T-helper 1 cell (primary cell): ENCODE data around the gene TRMT61A.

ENCODE experiments used
- DNase-seq, 5 donors: peaks; one replicate each; pipeline ENCODE4 v3.0.0-alpha.2; 2012 to 2020

TRMT61A gene

DNA sequence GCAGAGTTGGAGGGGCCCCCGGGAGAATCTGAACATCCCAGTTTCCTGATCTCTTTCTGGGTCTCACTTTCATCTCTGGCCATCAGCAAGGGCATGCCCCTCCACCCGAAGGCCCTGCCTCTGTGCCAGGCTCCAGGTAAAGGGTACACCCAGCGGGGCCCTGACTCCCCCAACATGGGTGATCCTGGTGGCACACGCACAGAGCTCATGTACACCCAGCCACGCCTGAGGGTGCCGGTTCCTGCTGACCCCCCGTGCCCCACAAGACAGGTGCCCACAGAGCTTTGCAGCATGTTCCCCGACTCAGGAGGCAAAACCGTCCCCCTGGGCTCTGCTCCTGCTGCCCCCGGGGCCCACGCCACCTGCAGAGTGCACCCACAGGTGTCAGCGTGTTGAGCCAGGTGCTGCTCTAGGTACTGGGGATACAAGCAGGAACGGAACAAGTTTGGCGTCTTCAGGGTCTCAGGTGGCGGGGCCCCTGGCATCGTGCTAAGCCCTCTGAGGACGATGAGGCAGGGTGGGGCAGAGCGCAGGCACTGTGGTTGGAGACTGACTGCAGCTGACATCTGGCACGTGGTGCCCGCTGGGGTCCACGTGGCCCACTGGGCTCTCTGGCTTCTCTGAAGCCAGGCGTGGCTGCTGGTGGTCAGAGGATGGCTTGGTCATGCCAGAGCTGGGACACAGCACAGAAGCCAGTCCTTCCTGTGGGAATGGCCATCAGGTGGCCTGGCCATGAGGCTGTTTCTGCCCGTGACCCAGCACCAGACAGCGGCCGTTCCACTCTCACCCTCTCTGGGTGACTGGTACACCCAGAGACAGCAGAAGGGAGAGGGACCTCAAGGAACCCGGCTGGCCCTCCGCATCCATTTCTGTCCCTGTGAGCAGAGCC is 19.7 kb downstream of the TRMT61A start:
- DNase-seq, result no peak

DNA sequence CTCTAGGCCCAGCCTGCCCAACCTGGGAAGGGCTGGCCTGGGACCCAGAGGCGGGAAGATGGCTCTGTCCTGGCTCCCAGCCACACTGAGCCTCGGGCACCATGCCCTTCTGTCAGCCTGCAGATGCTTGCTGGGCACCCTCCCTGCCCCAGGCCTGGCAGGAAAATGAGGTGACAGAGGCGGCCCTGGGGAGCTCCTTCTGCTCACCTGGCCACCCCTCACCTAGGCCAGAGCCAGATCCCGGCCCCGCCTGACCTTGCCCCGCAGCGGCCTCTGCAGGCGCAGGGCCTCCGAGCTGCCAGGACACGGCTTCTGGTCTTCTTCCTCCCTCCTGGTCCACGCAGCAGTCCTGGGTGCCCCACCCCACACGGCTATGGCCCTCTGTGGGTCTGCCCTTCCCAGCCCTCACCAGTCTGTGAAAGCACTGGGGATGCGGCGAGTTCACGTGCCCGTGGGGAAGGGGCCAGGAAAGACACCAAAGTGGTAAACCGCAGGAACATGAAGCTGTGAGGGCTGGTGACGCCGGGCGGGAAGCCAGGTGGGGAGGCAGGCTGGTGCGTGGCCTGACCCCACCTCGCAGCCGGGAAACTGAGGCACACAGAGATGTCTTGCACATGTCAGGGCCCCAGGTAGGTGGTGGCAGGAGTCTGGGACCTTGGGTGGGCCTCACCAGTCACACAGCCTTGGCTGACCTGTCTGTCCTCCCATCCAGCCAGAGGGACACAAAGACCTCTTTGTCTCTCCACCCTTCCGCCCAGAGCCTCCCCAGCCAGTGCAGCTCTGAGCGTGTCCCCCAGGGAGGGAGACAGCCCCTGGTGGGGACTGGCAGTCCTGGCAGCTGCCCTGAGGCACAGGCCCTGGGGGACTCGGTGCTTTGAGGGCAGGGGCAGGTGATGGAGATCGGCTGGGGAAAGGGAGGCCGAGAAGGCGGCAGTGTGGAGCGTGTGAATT is 20.6 kb downstream of the TRMT61A start:
- no peak for DNase-seq

DNA sequence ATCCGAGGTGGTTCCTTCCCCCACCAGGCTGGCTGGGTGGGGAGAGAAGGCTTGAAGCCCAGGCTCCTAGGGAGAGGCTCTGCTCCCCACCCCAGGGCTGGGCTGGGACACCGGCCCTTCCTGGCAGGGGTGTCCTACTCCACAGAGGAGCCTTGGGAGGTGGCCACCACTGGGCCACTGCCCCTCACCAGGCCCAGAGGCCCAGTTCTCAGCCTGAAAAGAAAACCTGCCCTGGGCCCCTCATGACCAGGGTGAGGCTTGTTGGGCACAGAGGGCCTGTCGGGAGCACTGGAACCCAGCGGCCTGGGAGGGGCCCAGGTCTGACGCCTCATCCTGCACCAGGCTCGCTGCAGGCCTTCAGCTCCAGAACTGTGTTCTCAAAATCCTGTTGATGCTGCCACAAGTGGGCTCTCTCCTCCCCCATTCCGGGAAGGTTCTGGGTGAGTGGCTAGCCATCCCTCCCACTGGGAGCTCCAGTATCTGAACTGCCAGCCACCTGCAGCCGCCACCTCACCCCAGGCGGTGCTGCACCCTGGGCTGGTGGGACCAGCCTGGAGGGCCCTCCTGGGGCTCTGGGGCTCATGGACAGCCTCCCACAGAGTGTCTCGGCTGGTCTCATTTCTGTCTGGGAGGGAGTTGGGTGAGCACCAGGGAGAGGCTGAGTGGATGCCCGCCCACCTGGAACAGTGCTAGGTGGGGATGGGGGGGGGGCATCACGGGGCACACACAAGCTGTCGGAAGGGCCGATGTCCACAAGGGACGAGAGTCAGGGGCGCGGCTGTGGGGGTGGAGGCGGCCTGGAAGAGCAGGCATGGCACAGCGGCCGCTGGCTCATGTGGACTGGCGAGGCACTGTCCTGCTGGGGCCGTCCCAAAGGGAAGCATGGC is 21.7 kb downstream of the TRMT61A start:
- DNase-seq, result no peak

DNA sequence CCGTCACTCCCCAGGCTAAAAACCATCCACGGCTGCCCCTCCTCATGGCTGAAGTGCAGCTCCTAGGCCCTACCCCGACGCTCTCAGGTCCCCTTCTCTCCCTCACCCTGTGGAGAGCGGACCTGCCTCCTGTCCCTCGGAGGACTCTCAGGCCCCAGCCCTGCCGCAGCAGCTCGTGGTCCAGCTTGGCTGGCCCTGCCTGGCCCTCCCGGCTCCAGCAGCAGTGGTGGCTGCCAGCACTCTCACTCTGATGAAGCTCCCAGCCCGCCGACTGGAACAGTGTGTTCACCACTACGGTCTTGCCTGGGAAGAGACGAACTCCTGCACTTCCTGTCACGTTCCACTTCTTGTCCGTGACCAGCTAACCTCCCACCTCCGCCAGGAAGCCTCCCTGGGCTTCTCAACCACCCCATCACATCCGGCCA is 22.4 kb downstream of the TRMT61A start:
- DNase-seq, result no peak

DNA sequence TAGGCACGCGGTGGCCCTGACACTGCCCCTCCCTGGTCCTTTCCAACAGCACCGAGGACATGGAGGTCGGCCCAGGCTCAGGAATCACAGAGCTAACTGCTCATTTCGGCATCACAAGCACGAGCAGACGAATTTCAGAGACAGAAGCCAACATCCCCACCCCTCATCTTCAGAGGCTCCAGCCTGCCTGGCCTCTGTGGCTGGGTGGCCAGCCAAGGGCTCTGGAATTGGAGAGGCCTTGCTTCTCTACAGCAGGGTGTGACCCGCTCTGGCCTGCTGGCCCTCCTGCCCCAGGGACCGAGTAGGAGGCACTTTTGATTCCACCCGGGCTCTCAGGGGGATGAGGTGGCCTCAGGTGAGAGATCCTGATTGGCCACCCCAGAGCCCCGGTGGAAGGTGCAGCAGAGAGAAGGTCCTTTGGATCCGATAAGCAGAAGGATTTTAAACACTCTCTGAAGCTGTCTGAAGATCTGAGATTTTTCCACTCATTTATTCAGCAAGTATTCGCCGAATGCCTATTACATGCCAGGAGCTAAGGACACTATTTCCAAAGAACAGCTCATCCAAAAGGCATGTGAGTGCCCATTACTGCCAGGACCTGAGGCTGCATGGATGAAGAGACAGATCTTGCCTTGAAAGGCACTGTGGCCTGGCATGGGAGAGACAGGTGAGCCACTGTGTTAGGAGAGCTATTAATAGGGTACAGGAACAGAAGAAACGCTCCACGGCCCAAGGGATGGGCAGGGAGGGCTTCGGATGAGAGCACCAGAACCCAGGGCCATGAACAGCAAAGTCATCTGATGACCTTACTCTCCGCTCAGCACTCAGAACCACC is 23.2 kb downstream of the TRMT61A start:
- no peak for DNase-seq

DNA sequence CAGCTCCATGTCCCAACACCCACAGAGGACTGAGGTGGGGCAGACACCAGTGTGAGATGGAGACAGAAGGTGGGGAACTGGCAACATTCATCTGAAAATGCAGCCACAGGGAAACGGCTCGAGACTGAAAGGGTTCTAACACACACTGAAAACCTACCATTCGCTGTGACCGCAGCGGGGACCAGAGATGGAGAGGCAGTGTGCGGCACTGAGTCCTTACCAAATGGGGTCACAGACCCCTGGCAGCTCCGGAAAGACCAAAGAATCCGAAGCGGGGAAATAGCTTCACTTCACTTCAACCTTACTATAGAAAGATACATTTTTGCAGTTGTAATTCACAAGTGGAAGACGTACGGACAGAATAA is 23.8 kb downstream of the TRMT61A start:
- DNase-seq, result no peak

DNA sequence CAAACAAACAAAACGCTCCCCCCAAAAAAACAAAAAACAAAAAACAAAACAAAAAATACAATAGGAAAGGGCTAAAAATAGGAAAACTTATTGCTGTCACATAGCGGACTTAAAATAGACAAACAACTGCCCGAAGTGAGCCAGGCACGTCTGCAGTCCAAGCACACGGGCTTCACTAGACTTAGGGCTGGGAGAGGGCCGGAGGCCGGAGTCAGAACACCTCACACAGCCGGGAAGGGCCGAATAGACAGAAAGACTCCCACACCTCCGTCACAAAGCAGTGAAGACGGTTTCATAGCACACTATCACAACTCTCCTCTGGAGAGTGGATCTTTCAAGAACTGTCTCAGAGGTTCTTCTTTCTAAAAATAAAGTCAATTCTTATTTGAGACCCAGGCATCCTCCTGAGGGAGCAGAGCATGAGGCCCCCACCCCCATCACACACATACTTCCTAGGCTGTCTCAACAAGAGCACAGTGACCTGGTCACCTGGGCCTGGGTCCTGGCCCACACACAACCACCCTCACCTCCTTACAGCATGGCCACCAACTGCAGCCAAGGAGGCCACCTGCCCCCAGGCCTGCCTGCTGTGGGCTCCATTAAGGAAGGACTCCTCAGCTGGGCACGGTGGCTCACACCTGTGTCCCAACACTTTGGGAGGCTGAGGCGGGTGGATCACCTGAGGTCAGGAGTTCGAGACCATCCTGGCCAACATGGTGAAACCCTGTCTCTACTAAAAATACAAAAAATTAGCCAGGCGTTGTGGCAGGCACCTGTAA is 26.8 kb downstream of the TRMT61A start:
- DNase-seq, result no peak

DNA sequence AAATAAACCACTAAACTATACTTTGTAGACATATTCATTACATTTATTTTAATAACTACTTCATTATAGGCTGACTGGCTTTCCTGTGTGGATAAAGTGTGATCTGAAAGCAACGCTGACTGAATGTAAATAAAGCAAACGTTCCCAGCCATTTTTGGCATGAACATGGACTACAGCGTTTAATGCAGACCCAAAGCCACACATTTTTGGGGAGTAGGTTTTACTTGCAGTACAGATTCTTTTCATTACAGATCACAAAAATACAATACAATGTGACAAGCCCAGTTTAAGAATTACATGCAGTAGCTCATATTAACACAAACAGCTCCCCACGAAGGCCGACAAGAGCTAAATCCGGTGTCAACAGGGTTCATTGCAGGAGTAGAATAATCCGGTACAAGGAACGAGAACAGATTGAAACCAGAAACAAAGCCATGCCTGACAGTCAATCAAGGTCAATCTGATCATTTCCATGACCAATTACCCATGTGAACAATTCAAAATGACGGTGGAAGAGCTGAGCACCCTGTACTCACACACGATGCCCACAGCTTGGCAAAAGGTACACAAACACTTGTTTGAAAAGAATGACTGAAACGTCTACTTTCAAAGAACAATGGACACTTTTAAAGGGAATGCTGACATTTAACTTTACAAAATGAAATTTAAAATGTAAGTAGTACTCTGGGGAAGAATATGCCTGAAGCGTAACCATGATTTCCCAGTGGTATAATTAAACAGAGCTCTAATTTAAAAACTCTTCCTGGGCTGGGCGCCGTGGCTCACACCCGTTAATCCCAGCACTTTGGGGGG is 28.2 kb downstream of the TRMT61A start:
- DNase-seq, result no peak

DNA sequence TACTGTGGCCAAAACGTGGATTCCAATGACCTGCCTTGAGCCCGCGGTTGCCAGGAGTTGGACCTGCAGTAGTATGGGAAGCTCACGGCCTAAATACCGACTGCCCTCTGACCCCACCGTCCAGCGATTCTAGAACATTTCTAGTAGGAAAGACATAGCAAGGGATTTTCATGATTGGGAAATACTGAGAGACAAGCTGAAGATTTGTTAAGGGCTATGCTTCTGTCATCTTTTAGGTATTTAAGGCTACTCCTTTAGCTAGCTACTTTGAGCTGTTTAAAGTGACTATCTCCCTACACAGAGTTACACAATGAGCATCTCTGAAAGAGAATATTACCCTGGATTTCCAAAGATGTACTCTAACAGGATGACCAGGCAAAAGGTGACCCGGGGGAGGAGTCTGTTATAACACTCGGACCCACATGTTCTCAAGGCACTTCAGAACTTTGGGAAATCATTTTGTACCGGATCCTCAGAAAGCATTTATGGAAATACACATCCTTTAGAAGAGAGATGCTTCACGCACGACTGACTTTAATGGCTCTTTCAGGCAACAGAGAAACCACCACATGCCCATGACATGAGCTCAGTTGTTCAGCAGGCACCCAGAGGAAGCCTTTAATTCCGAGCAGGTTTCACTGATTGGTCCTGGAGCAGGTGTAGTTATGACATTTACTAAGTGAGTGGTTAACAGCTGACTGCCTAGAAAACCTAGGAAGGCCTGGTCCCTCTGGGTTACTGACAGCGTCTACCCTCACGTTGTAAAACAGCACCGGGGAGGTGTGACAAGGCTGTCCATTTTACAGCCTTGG is 29.3 kb downstream of the TRMT61A start:
- DNase-seq, result no peak

DNA sequence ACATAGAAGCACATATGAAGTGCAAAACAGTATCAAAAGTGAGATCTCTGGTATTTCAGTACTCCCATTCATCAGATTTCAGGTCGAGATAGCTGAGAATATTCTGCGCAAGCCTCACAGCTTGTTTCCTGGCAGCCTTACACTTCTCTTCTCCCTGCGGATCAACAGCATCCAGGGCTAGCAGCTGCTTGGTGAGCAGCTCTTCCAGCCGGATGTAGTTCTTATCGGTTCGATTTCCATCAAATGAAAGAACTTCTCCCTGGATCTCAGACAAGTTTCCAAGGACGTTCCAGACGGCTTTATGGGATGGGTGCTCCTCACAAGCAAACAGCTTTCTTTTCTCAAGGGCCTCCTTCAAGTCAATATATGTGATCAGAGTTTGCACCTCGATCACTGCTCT is 30.8 kb downstream of the TRMT61A start:
- no peak for DNase-seq

DNA sequence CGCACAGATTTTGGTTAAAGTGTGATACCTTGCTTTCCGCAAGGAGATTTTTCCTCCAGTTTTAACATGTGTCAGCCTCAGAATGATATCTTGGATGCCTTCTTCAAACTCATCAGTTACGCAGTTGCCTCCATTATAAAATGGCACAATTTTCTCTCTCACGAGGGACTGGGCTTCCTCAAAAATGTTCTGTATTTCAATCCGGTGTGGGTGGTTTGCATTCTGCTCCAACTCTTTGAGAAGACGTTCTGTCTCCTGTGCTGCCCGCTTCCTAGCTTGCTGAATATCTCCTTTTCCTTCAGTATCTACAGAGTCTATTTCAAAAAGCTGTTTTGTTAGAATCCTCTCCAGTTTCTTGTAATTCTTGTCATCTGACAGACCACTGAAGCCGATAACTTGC is 31.7 kb downstream of the TRMT61A start:
- DNase-seq, result no peak

DNA sequence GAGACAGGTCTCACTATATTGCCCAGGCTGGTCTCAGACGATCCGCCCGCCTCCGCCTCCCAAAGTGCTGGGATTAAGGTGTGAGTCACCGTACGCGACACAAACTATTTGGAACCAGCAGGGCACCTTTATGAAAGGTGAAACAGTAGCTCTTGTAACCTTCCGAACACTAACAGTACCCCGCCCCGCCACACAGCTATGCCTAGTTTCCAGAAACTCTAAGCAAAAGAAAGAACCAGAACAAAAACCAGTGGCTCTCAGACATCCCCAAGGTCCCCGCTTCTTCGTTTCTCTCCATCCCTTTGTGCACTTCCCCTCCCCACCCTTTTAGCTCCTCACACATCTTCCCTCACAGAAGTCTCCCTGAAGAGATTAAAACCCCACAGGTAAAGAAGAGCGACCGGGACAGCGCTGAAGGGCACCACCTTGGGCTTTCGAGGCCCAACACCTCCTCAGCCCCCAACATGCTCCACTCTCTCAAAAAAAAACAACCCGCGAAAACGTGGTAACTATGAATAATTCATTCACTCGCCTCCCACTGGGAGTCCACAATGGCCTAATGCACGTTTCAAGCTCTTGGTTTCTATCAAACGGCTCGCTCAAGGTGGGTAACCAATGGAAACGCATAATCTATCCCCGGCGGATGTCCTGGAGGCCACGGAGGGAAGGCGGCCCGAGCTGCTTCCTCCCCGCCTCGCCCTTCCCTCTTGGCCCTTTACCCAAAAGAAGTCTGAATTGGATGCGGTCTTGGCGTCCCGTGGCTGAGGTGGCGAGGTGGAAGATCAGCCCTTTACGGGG is 32.6 kb downstream of the TRMT61A start:
- peak in 3 of 5 donors; percentile 26 to 54 (median 31) for DNase-seq

DNA sequence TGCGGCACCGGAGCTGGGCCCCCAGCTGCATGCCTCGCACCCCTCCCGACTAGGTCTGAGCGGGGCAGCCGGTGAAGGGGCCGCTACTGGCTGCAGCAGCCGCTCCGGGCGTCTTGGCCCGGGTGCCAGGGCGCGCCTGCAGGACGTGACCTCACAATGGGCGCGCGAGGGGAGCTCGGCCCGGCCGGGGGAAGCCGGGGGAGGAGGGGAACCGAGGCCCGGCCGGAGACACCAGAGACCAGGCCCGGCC is 33.1 kb downstream of the TRMT61A start:
- DNase-seq, result no peak

DNA sequence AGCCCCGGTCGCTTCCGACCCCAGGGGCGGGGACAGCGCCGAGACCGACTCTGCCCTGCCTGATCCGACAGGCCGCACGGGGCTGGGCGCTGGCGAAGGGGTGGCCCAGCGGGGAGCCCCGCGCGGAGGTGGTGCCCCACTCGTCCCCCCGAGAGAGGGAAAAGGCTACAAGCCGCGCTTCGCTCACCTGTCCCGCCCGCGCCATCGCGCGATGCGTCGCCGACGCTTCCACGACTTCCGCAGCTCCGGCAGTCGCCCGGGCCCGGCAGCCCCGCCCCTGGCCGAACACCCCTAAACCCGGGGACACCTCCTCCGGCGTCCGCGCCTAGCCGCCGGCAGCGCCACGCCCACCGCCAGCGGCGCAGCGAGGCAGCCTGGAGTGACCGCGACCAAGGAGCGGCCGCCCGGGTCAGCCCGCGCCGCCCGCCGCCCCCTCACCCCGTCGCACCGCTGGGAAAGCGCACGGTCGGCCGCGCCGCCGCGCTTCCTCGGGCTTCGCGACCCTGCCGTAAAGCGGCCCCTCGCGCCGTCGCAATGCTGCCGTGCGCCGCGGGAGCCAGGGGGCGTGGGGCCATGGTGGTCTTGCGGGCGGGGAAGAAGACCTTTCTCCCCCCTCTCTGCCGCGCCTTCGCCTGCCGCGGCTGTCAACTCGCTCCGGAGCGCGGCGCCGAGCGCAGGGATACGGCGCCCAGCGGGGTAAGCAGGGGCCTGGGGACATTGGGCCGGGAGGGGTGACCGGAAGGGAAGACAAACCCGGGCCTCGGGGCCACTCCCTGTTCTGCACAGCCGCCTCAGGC is 33.6 kb downstream of the TRMT61A start, which contains the start of the genes BAG5 and COA8:
BAG5 (minus strand) TSS at position 229 of the 797 bp plus-strand sequence. CDS start 1,493 bp downstream, outside the sequence.
COA8 (plus strand) TSS at position 532 of the 797 bp plus-strand sequence; CDS start at position 574, 42 bp downstream.
- DNase-seq, result peak; percentile 69 to 89 (median 81)

DNA sequence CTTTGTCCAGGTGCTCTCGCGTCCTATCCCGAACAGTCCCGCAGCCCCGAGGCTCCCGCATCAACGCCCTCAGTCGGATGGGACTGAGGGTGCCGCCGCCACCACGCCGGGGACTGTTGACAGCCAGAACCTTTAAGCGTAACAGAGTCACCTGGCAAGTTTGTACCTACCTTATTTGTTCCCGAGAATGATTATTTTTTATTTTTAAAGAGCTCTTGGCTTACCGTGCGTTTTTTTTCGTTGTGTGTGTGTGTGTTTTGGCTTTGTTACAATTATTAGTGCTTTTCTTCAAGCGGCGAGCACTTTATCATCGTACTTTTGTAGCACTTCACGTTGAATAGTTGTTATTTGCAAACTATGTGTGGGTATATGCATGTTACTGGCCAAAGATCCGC is 34.2 kb downstream of the TRMT61A start:
- DNase-seq, result no peak

DNA sequence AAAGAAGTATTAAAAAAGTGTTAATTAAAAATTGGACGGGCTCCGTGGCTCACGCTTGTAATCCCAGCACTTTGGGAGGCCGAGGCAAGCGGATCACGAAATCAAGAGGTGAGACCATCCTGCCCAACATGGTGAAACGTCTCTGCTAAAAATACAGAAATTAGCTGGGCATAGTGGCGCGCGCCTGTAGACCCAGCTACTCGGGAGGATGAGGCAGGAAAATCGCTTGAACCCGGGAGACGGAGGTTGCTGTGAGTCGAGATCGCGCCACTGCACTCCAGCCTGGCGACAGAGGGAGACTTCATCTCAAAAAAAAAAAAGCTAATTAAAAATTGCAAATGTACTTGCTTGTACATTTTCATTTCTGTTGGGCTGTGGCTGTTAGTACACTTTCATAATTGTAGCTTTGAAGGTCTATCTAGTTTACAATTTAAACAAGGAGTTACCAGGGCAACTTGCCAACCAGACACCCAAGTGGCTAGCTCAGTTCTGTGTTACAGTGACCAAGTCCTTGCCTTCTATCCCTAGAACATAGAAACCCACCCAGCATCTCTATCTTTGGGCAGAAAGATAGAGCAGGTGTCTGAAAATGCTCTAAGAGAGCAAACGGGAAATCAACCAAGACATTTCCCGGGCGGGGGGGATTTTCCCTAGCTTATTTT is 35.0 kb downstream of the TRMT61A start:
- no peak for DNase-seq

DNA sequence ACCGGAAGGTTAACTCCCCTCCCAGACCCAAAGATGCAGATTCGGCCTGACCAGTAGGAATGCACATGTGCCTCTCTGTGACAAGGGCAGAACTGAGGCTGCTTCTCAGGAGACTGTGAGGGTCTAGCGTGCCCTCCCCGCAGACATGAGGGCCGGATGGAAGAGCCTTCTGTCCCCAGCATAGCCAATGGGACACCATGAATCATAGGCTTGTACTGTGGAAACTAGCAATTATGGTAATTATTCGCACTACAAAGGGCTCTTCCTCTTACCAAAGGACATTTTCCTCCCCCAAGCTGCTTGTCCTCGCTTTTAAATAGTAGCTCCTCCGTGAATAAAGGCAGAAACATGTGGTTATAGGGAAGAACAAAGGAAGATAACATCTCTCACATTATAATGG is 40.0 kb downstream of the TRMT61A start:
- no peak for DNase-seq
